GM18858 (cell line): Measurements from ENCODE around the gene ZNF276.
"Not testable (repeated sequence)": the region's sequence is repeated elsewhere in the genome, so short reads cannot be mapped to it uniquely, and the experiment has no call there.

Experiments used
- ATAC-seq: cut with Tn5 transposase; IDR thresholded peaks from one replicate; pipeline ENCODE4 v1.9.1; 2021; ENCODE audit not compliant: unreplicated experiment

The ZNF276 gene

GRCh38 chr16:89695875-89696669 lies 25.3 kb upstream of the ZNF276 start:
- no peak for ATAC-seq

- ATAC-seq: no peak
Observed at GRCh38 chr16:89696670-89697128, 24.6 kb upstream of the ZNF276 start.

- no peak for ATAC-seq
Observed at GRCh38 chr16:89697161-89697615, 24.1 kb upstream of the ZNF276 start.

GRCh38 chr16:89697616-89698331 lies 23.6 kb upstream of the ZNF276 start:
- ATAC-seq: no peak

- not testable (repeated sequence) for ATAC-seq
Observed at GRCh38 chr16:89698717-89699116, 22.6 kb upstream of the ZNF276 start.

GRCh38 chr16:89699629-89700099 lies 21.7 kb upstream of the ZNF276 start:
- ATAC-seq: not testable (repeated sequence)

GRCh38 chr16:89700100-89700648 lies 21.2 kb upstream of the ZNF276 start:
- peak; percentile 31 for ATAC-seq

GRCh38 chr16:89700649-89701424 lies 20.5 kb upstream of the ZNF276 start:
- no peak for ATAC-seq

GRCh38 chr16:89701425-89702406 lies 19.6 kb upstream of the ZNF276 start, which contains the start of gene SPATA2L:
Gene SPATA2L (minus strand): TSS chr16:89701705. CDS start chr16:89701232, 473 bp downstream.
- peak; percentile 52 for ATAC-seq

- no peak for ATAC-seq
Observed at GRCh38 chr16:89704281-89704680, 17.1 kb upstream of the ZNF276 start.

- ATAC-seq: no peak
Observed at GRCh38 chr16:89705006-89705405, 16.3 kb upstream of the ZNF276 start.

GRCh38 chr16:89706518-89707260 lies 14.6 kb upstream of the ZNF276 start:
- no peak for ATAC-seq

- ATAC-seq: no peak
Observed at GRCh38 chr16:89707695-89708094, 13.6 kb upstream of the ZNF276 start.

GRCh38 chr16:89708481-89708931 lies 12.8 kb upstream of the ZNF276 start:
- no peak for ATAC-seq

- ATAC-seq: no peak
Observed at GRCh38 chr16:89709166-89709565, 12.2 kb upstream of the ZNF276 start.

GRCh38 chr16:89709716-89710432 lies 11.5 kb upstream of the ZNF276 start:
- no peak for ATAC-seq

- ATAC-seq: no peak
Observed at GRCh38 chr16:89710709-89711564, 10.4 kb upstream of the ZNF276 start.
